Measurements from ENCODE around the gene COL18A1.

COL18A1 gene

DNA sequence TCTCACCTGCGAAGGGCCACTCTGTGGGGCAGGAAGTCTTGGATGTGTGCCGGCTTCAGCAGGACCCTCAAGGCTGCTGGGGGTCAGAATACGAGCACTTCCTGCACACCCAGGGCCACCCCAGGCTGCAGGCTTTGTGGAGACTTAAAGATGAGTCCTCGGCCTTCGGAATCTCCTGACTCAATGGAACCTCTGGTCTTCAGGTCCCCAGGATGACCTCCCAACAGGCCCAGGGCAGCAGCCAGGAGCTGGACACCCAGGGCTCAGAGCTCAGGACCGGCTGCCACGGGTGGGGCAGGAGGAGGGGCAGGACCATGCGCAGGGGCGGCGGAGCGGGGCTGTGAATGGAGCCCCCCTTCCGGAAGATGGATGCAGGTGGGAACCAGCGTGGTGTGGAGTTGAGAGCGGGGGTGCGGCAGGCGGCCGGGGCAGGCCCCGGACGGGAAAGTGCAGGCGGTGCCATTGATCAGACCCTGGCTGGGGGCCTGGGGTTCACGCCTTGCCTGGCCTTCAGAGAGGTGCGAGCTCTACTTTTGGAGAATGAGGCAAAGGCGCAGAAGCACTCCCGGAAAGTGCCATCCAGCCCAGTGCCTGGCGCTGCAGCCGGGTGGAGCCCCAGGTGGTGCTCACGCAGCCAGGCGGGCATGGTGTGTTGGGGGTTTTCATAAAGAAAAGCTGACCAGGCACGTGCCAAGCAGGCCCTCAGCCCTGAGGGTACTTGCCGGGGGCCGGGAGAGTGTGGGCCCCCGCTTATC lies 10.4 kb downstream of the COL18A1 start:
- DNase-seq: no peak

GRCh38 chr21:45415943-45416611 lies 11.1 kb downstream of the COL18A1 start:
- DNase-seq: no peak

DNA sequence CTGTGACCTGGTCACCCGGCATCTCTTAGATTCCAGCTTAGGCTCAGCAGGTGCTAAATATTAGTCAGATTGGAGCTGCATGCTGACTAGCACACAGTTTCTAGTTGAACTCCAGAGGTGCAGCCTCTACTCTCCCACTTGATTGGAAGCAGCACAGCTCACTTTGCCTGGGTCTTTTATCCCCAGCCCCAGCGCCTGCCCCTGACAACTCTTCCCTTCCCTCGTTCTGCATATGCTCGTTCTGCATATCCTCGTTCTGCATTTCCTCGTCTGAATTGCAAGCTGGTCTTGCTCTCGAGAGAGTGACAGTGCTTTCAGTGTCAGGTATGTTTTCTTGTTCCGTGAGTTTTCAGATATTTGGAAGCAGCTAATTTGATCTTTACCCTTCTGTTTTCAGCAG lies 11.7 kb downstream of the COL18A1 start:
- DNase-seq: no peak

DNA sequence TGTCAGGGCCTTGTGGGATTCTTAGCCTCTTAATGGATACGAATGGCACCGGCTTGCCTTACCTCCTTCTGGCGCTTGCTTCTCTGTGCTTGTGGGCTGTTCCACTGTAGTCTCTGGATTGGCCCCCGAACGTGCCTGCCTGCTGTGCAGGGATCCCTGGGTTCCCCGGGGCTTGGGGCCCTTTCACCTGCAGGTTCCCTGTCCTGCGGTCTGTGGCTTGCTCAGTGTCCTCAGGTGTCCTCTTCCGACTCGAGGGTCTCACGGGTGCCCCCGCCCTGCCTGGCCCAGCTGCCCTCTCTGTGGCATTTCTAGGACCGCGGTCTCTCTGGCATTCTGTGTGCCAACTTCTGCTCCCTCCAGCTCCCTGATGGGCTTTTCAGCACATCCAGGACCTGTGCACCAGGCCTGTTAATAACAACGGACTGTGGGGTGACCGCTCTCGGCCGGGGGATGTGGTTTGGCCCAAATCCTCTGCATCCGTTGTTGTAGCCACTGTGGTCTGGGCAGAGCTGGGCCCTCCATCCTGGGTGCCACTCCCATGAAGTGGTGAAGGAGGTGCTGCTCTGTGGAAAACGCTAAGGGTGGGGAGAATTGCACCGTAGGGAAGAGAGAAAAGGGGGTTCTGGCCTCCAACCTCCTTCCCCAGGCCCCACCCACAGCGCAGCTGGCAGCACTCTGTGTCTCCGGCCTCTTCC lies 12.4 kb downstream of the COL18A1 start:
- no peak for DNase-seq

GRCh38 chr21:45417951-45418300 lies 13.0 kb downstream of the COL18A1 start:
- DNase-seq: no peak

DNA sequence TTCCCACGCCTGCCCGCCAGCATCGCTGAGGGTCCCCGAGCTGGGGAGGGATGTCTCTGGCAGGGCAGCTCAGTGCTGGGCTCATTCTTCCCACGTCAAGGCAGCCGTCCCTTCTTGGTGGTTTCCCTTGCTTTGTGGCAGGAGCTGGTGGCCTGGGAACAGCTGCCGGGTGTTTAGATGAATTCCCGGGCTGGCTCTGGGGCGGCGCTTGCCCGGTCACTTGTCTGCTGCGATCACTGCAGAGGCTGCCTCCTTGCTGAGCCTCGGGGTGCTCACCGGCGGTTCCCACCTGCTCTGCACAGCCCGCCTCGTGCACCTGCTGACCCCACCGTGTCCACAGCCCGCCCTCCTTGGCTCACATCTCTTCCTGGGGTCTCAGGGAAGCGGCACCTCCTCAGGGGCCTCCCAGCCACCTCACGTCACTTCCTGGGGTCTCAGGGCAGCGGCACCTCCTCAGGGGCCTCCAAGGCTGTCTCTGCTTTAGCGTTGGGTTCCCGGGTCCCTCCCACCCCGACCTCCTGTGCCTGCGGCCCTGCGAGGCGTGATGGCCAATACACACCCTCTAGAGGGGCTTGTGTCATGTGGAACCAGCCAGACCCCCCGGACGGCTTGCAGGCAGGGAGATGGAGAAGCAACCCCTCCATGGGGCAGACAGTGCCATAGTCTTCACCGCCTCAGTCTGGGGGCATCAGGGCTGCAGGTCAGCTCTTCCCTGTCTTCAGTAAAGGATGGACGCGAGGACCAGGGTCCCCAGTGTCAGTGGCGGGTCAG lies 13.5 kb downstream of the COL18A1 start:
- DNase-seq: no peak

DNA sequence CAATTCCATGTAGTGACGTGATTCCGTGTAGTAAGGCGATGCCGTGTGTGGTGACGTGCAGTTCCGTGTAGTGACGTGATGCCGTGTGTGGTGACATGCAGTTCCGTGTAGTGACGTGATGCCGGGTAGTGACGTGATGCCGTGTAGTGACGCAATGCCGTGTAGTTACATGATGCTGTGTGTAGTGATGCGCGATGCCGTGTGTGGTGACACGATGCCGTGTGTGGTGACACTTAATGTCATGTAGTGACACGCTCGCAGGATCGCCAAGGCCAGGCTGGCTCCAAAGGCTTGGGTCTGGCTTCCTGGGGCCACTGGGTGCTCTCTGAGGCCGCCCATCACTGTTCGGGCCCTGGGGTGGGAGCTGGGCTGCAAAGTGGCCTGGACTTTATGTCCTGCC lies 14.2 kb downstream of the COL18A1 start:
- no peak for DNase-seq

- DNase-seq: no peak
Observed at GRCh38 chr21:45420061-45421041, 15.4 kb downstream of the COL18A1 start.

GRCh38 chr21:45421071-45421845 lies 16.3 kb downstream of the COL18A1 start:
- DNase-seq: peak; percentile 8

DNA sequence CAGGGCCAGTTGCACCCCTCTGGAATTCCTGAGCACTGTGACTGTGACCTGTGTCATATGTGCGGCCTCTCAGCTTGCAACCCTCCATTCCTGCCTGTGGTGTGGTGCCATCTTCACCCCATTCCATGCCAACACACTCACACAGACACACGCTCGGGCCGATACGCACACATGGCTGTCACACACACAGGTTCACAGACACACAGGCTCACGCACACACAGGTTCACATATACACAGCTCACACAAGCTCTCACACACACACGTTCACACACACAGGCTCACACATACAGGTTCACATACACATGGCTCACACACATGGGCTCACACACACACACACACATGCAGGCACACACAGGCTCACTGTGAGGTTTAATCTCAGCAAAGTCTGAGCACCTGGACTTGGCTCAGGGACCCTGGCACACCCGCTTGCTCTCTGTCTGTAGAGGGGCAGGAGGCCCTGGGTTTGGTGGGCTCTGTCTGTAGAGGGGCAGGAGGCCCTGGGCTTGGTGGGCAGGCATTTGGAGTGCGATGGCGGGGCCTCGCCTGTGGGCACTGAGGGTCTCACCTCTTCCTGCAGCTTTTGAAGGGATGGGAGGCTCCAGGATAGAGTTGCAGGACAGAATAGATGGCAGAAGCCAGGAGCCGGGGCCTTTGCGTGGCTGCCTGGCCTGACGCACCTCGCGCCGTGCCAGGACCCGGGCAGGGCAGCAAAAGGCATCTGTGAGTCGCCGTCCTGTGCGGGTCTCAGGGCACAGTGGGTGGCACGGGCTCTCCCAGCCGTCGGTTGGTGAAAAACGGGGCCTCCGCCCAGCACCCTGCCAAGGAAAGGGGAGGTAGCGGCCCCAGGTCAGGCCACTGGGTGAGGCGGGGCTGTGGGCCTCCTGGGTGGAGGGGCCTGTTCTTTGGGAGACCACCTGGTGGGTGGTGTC lies 17.1 kb downstream of the COL18A1 start:
- DNase-seq: no peak

- DNase-seq: no peak
Observed at GRCh38 chr21:45423201-45423955, 18.4 kb downstream of the COL18A1 start.

DNA sequence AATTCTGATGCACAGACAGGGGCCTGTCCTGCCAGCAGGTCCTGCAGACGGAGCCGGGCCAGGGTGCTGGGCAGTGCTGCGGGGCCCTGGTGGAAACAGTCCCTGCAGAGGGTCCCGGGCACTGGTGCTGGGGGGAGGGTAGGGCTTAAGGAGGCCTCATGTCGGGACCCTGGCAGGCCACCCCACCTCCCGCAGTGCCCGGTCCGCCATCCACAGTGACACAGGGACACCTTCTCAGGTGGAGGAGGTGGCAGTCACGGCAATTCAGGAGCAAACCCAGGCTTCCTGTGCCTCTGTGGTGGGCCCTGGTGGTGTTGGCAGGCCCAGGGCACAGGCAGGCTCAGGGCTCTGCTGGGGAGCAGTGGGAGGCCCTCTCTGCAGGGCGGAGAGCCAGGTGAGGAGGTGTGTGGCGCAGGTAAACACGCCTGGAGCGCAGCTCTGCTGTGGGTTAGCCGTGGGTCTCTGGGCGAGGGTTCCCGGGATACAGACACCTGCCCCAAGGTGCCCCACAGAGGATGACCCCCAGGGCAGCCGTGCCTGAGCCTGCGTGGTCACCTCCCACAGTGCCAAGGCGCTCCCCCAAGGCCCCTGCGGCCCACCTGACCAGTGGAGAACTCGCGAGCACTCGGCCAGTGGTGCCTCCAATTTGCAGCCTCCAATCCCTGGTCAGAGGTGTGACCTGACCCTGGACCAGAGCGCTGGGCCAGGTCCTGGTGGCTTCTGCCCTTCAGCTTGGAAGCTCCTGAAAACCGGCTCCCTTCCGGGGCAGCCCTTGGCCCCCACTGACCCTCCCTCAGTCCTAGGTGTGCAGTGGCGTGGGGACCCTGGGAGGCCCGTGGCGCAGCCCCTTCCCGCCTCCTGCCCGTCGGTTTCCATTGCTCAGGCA lies 19.2 kb downstream of the COL18A1 start:
- no peak for DNase-seq

DNA sequence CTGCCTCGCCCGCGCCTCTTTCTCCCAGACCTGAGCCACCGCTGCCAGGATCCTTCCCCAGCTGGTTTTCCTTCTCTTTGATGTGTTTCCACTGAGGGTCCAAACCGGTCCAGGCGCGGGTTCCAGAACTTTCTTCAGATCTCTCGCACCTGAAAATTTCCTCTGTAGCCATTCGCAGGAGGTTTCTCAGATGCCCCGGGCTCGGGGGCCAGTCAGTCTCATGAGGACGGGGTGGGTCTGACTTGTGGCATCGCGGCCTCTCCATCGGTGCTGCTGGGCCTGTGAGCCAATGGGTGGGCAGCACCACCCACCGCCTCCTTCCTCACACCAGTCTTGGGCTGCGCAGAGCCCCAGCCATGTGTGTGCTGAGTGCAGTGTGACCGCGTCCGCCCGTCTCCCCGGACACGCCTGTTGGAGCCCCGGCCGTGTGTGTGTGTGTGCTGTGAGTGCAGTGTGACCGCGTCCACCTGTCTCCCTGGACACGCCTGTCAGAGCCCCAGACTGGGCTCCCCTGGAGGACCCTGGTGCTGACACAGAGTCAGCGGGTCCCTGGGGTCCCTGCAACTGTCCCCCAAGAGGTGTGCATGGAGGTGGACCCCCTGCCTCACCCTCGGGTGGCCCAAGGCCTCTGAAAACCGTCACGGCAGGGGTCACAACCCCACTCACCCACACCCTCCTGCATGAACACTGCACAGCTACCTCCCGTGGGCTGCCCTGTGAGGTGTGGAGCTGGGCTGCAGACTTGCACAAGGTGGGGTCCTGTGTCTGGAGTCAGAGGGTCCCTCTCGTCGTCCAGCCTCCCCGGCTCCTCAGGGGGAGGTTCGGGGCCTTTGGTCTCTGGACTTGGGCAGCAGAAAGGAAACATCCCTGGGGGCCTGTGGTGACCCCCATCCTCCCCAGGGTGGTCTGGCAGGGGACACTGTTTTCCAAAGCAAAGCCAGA lies 20.2 kb downstream of the COL18A1 start:
- no peak for DNase-seq

DNA sequence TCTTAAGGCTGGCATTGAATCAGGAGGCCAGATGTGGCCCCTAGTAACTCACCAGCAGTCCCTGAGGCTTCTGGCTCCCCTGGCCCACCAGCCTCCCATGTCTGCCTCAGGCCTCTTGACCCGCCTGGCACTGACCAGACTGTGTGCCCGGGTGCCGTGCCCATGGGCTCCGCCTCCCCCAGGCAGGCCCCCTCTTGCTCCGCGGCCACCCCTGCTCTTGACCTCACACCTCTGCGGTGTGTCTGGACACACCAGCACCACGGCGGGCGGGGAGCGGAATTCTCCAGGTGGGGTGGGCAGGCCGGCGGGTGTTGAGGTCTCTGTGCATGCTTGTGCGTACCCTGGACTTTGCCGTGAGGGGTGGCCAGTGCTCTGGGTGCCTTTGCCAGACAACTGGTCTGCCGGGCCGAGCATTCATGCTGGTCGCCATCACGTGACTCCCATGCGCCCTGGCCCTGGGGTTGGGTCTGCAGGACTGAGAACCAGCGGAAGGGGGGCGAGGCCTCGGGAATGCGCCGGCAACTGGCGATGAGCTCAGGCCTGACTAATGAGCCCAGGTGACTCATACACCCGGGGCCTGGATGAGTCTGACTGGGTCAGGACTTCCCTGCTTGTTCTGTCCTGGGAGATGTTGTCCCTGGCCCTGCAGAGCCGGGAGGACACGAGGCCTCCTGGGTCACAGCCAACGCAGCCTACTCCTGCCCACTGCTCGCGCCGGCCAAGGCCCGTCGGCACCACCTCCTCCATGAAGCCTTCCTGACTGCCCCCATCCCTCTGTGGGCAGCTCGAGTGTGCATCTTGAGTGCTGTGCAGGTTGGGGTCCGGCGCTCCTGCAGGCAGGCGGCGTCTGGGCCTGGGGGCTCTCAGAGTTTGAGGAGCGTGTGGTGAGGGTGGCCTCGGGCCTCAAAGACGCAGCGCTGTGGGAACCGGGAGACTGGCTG lies 22.6 kb downstream of the COL18A1 start:
- no peak for DNase-seq

DNA sequence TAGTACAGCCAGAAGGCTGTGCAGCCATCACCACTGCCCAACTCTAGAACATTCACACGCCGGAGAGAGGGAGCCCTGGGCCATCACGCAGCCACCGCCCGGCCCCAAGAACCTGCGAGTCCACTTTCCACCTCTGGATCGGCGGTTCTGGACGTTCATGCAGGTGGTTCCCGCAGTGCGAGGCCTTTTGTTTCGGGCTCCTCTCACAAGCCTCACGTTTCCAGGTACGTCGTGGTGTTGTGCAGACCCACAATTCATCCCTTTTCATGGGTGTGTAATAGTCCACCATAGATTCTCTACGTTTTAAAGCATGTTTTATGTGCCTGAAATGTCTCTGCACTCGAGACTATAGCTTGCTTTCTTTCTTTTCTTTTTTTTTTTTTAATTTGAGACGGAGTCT lies 23.6 kb downstream of the COL18A1 start:
- no peak for DNase-seq
